CD14-positive monocyte (primary cell): ENCODE measurements around the gene RCOR1. TPM values are rescaled to one million over a fixed set of nuclear protein-coding genes. Genes with fewer than 3 reads are reported as not detected.
"Not testable (repeated sequence)": the region's sequence is repeated elsewhere in the genome, so short reads cannot be mapped to it uniquely, and the experiment has no call there.

Source experiments
- DNase-seq, 3 donors: peaks; one replicate each; pipeline ENCODE4 v3.0.0-alpha.2; 2011 to 2022
- H2AFZ ChIP-seq: 2 replicates; pipeline ENCODE4 v1.6.0; 2012; ENCODE audit warnings: mild to moderate bottlenecking, low read depth, low read length, inconsistent platforms; ENCODE audit not compliant: insufficient read depth, poor library complexity, severe bottlenecking
- H3K27ac ChIP-seq, 2 donors: 1 replicate in 1 of 2; 2 replicates in 1 of 2; pipeline ENCODE4 v1.5.1; 2012 to 2013; ENCODE audit warnings: low read length in 2 of 2, control low read depth in 1 of 2, inconsistent platforms in 1 of 2, low read depth in 1 of 2, mild to moderate bottlenecking in 1 of 2
- H3K27me3 ChIP-seq, 2 donors: one replicate each; pipeline versions ENCODE4 v1.6.0 to v1.6.1; 2011 to 2013; ENCODE audit warnings: low read length in 2 of 2; ENCODE audit not compliant: control insufficient read depth in 2 of 2, insufficient read depth in 2 of 2
- H3K36me3 ChIP-seq, 2 donors: replicated peaks in 1 of 2; 1 replicate in 1 of 2; 2 replicates in 1 of 2; pipeline versions ENCODE4 v1.5.1 to v1.6.1; 2012 to 2013; ENCODE audit warnings: low read length in 2 of 2, control low read depth in 1 of 2, inconsistent platforms in 1 of 2, mild to moderate bottlenecking in 1 of 2; ENCODE audit not compliant: insufficient read depth in 2 of 2, control insufficient read depth in 1 of 2
- H3K4me1 ChIP-seq, 2 donors: 1 replicate in 1 of 2; 2 replicates in 1 of 2; pipeline versions ENCODE4 v1.5.1 to v1.6.1; 2012 to 2013; ENCODE audit warnings: low read length in 2 of 2, control low read depth in 1 of 2, inconsistent platforms in 1 of 2, mild to moderate bottlenecking in 1 of 2, moderate library complexity in 1 of 2; ENCODE audit not compliant: insufficient read depth in 2 of 2, control insufficient read depth in 1 of 2
- H3K4me2 ChIP-seq: replicated peaks from 2 replicates; pipeline ENCODE3; 2012; ENCODE audit warnings: low read length, moderate library complexity, mild to moderate bottlenecking; ENCODE audit not compliant: poor library complexity, severe bottlenecking; ENCODE audit errors: extremely low read depth
- H3K4me3 ChIP-seq, 3 experiments: fragments of 200-600 bp in 1 of 3; sonication (generic) in 1 of 3; replicated peaks in 1 of 3; 1 replicate in 2 of 3; 2 replicates in 1 of 3; pipeline ENCODE4 v1.5.1; 2011 to 2013; ENCODE audit warnings: low read length in 3 of 3, mild to moderate bottlenecking in 3 of 3, control low read depth in 2 of 3, low read depth in 2 of 3, inconsistent platforms in 1 of 3, moderate library complexity in 1 of 3
- H3K79me2 ChIP-seq: 2 replicates; pipeline ENCODE4 v1.6.0; 2012; ENCODE audit warnings: mild to moderate bottlenecking, control low read depth, inconsistent platforms, low read length, moderate library complexity; ENCODE audit not compliant: insufficient read depth
- H3K9ac ChIP-seq: 2 replicates; pipeline ENCODE4 v1.6.0; 2017; ENCODE audit warnings: low read length, mild to moderate bottlenecking; ENCODE audit not compliant: insufficient read depth, poor library complexity, severe bottlenecking
- H3K9me3 ChIP-seq, 2 donors: replicated peaks in 1 of 2; 1 replicate in 1 of 2; 2 replicates in 1 of 2; pipeline versions ENCODE4 v1.5.1 to v1.6.1; 2012 to 2013; ENCODE audit warnings: low read length in 2 of 2, control low read depth in 1 of 2; ENCODE audit not compliant: control insufficient read depth in 1 of 2, insufficient read depth in 1 of 2
- H4K20me1 ChIP-seq: 2 replicates; pipeline ENCODE4 v1.6.0; 2012; ENCODE audit warnings: mild to moderate bottlenecking, low read length, control low read depth, moderate library complexity; ENCODE audit not compliant: insufficient read depth
- H3K27ac Mint-ChIP-seq, 7 donors: one replicate each; pipeline ENCODE4 v1.8.0; 2020; ENCODE audit warnings: mild to moderate bottlenecking in 7 of 7, mixed read lengths in 7 of 7, moderate library complexity in 6 of 7, inconsistent platforms in 2 of 7
- H3K27me3 Mint-ChIP-seq, 3 donors: one replicate each; pipeline ENCODE4 v1.8.0; 2021 to 2022; ENCODE audit warnings: low read depth in 3 of 3, mild to moderate bottlenecking in 3 of 3, mixed read lengths in 3 of 3, moderate library complexity in 3 of 3, inconsistent platforms in 1 of 3
- H3K36me3 Mint-ChIP-seq, 2 donors: one replicate each; pipeline ENCODE4 v1.8.0; 2020; ENCODE audit warnings: mixed read lengths in 2 of 2, inconsistent platforms in 1 of 2, mild to moderate bottlenecking in 1 of 2
- H3K4me1 Mint-ChIP-seq: one replicate; pipeline ENCODE4 v1.8.0; 2020; ENCODE audit warnings: mild to moderate bottlenecking, mixed read lengths
- H3K4me3 Mint-ChIP-seq, 2 donors: one replicate each; pipeline ENCODE4 v1.8.0; 2020; ENCODE audit warnings: mild to moderate bottlenecking in 2 of 2, mixed read lengths in 2 of 2, moderate library complexity in 1 of 2
- H3K9me3 Mint-ChIP-seq, 7 donors: one replicate each; pipeline ENCODE4 v1.8.0; 2020 to 2022; ENCODE audit warnings: mixed read lengths in 7 of 7, mild to moderate bottlenecking in 6 of 7, moderate library complexity in 6 of 7, inconsistent platforms in 2 of 7
- WGBS: methylation state at CpG from one replicate; pipeline ENCODE4 v1.1.5; 2013; ENCODE audit warnings: missing lambda C conversion rate; ENCODE audit not compliant: insufficient coverage; 5-methylcytosine and 5-hydroxymethylcytosine counted together
- intact Hi-C, 2 donors: fragments of 100-400 bp; cut with micrococcal nuclease; formaldehyde crosslinking; loops; one replicate each; pipeline versions ENCODE4 v1.15.0 to v1.15.1; 2023
- polyA plus RNA-seq, 3 donors: library from polyadenylated mRNA; depleted of rRNA in 1 of 3; unstranded in 2 of 3; stranded (reverse) in 1 of 3; fragments of 300-500 nt in 2 of 3; fragments of >200 nt in 1 of 3; fragmentation: Illumina TruSeq in 2 of 3; gene quantifications; 1 replicate in 2 of 3; 2 replicates in 1 of 3; pipeline ENCODE4 v1.2.3, GENCODE V29; 2012 to 2021
- TF ChIP-seq, protein P1 (sequence below): fragments of 200-600 bp; IDR thresholded peaks from one replicate; pipeline ENCODE4 v1.8.0; 2022; ENCODE audit warnings: antibody characterized with exemption, mild to moderate bottlenecking

Gene RCOR1
- polyA plus RNA-seq, 3 donors = 2.1 to 36.6 (median 2.3) TPM

DNA sequence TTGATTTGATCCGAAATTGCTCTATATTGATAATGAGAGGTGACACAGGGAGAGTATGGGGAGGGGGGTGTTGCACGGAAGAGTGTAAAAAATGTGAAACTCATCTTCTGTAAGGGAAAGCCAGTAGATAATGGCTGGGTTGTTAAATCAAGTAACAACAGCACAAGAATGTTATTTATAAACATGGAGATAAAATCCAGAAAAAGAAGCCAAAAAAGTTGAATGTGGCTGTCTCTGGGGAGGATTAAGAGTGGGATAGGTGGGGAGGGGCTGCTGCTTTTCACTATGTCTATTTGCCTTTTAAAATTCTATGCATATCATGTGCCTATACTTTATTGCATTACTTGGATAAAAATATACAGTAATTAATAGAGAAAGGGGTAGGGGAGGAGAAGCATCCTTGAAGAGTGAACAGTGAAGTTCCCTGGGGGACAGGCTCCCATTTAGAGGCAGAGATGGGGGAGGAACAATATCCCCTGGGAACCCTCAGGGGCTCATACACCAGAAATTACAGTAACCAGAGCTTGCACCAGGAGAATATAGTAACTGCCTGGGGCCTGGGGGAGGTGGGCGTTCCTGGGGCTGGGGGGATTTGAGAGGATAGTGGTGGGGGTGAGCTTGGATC, 43.7 kb upstream of the RCOR1 start:
- TF ChIP-seq, protein P1, sequence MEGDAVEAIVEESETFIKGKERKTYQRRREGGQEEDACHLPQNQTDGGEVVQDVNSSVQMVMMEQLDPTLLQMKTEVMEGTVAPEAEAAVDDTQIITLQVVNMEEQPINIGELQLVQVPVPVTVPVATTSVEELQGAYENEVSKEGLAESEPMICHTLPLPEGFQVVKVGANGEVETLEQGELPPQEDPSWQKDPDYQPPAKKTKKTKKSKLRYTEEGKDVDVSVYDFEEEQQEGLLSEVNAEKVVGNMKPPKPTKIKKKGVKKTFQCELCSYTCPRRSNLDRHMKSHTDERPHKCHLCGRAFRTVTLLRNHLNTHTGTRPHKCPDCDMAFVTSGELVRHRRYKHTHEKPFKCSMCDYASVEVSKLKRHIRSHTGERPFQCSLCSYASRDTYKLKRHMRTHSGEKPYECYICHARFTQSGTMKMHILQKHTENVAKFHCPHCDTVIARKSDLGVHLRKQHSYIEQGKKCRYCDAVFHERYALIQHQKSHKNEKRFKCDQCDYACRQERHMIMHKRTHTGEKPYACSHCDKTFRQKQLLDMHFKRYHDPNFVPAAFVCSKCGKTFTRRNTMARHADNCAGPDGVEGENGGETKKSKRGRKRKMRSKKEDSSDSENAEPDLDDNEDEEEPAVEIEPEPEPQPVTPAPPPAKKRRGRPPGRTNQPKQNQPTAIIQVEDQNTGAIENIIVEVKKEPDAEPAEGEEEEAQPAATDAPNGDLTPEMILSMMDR = no peak
- Mint-ChIP-seq H3K27ac (no peak overlapping the region), H3K9me3 (peaks cover 0 to 9% (median 4%) of the 10 kb centered on the region in 7 donors), H3K36me3 (peaks cover 4 to 7% of the 10 kb centered on the region in 2 donors), H3K4me3 (no peak overlapping the region), H3K27me3 (peaks cover 42 to 58% (median 43%) of the 10 kb centered on the region in 3 donors), H3K4me1 (peaks cover 20% of the 10 kb centered on the region)
- H3K4me1 ChIP-seq = peaks cover 15 to 37% of the 10 kb centered on the region in 2 donors
- H3K9me3 ChIP-seq = peaks cover 0 to 5% of the 10 kb centered on the region in 2 donors
- H3K36me3 ChIP-seq = no peaks in the 10 kb centered on the region
- H3K9ac ChIP-seq = no peak overlapping the region
- peaks cover 16 to 32% of the 10 kb centered on the region in 2 donors for H3K27me3 ChIP-seq
- no peak for DNase-seq
- WGBS = no CpG with 5 or more reads among the region's 3 CpGs
- H3K79me2 ChIP-seq = no peaks in the 10 kb centered on the region
- H4K20me1 ChIP-seq = no peaks in the 10 kb centered on the region
- no peak overlapping the region for H2AFZ ChIP-seq
- no peak overlapping the region for H3K4me3 ChIP-seq
- no peak overlapping the region for H3K27ac ChIP-seq
- intact Hi-C loops = no loop called here
- H3K4me2 ChIP-seq = no peak overlapping the region

- H3K9me3 ChIP-seq, H3K79me2 ChIP-seq, intact Hi-C loops, H2AFZ ChIP-seq, DNase-seq, H3K4me2 ChIP-seq, H3K9me3 Mint-ChIP-seq, H3K36me3 ChIP-seq, H4K20me1 ChIP-seq, H3K36me3 Mint-ChIP-seq, H3K27ac ChIP-seq, H3K9ac ChIP-seq, H3K4me3 ChIP-seq: not testable (repeated sequence)
- peak overlapping the region in 1 of 2 donors; percentile 1 for H3K4me3 Mint-ChIP-seq
- Histone ChIP-seq H3K4me1 (peaks cover 13 to 33% of the 10 kb centered on the region in 2 donors), H3K27me3 (peaks cover 0 to 11% of the 10 kb centered on the region in 2 donors)
- peak overlapping the region in 2 of 7 donors; percentile 28 to 77 for H3K27ac Mint-ChIP-seq
- no CpG with 5 or more reads among the region's 3 CpGs for WGBS
- H3K27me3 Mint-ChIP-seq = peaks cover 29 to 37% (median 30%) of the 10 kb centered on the region in 3 donors
- peaks cover 15% of the 10 kb centered on the region for H3K4me1 Mint-ChIP-seq
Observed at GRCh38 chr14:102550927-102551401, 41.5 kb upstream of the RCOR1 start.
